Activated CD4-positive, alpha-beta T cell treated with anti-CD3 and anti-CD28 coated beads for 24 hours (primary cell): ENCODE results near the gene SRGAP1.

Source experiments
- DNase-seq, 2 donors: peaks; one replicate each; pipeline ENCODE4 v3.0.0-alpha.2; 2020; ENCODE audit warnings: low read depth in 2 of 2

SRGAP1 gene

GRCh38 chr12:63844391-63845341, at the start of gene SRGAP1:
Gene SRGAP1 (plus strand): TSS chr12:63844700. CDS start chr12:63844817, 117 bp downstream.
- no peak for DNase-seq

GRCh38 chr12:63795032-63795687, 49.3 kb upstream of the SRGAP1 start:
- DNase-seq, result no peak

GRCh38 chr12:63795944-63796343, 48.6 kb upstream of the SRGAP1 start:
- DNase-seq, result no peak

GRCh38 chr12:63802012-63802608, 42.4 kb upstream of the SRGAP1 start:
- no peak for DNase-seq

- DNase-seq, result no peak
Measured at GRCh38 chr12:63804746-63805145, 39.8 kb upstream of the SRGAP1 start.

- no peak for DNase-seq
Measured at GRCh38 chr12:63805704-63806672, 38.5 kb upstream of the SRGAP1 start.

- DNase-seq, result no peak
Measured at GRCh38 chr12:63808631-63809030, 35.9 kb upstream of the SRGAP1 start.

- no peak for DNase-seq
Measured at GRCh38 chr12:63809566-63809965, 34.9 kb upstream of the SRGAP1 start.

GRCh38 chr12:63811334-63811733, 33.2 kb upstream of the SRGAP1 start:
- no peak for DNase-seq

GRCh38 chr12:63811755-63812154, 32.7 kb upstream of the SRGAP1 start:
- no peak for DNase-seq

GRCh38 chr12:63814146-63814772, 30.2 kb upstream of the SRGAP1 start:
- no peak for DNase-seq

- DNase-seq, result no peak
Measured at GRCh38 chr12:63815482-63815852, 29.0 kb upstream of the SRGAP1 start.

GRCh38 chr12:63816031-63816430, 28.5 kb upstream of the SRGAP1 start:
- no peak for DNase-seq

- no peak for DNase-seq
Measured at GRCh38 chr12:63820427-63820826, 24.1 kb upstream of the SRGAP1 start.

GRCh38 chr12:63821781-63822251, 22.7 kb upstream of the SRGAP1 start:
- DNase-seq, result no peak

- DNase-seq, result no peak
Measured at GRCh38 chr12:63822352-63822751, 22.1 kb upstream of the SRGAP1 start.

- no peak for DNase-seq
Measured at GRCh38 chr12:63823040-63823439, 21.5 kb upstream of the SRGAP1 start.

- DNase-seq, result no peak
Measured at GRCh38 chr12:63826006-63826585, 18.4 kb upstream of the SRGAP1 start.

- DNase-seq, result no peak
Measured at GRCh38 chr12:63828867-63829266, 15.6 kb upstream of the SRGAP1 start.

- DNase-seq, result no peak
Measured at GRCh38 chr12:63836046-63836445, 8.5 kb upstream of the SRGAP1 start.
